ENCODE measurements around the gene P3R3URF. TPM values are rescaled to one million over a fixed set of nuclear protein-coding genes. Genes with fewer than 3 reads are reported as not detected.

P3R3URF gene
- total and polyA plus RNA-seq, 4 donors = not detected

GRCh38 chr1:46131712-46132528 is 44.4 kb downstream of the P3R3URF start:
- 2% methylated on average over 38 of the region's 38 CpGs for WGBS
- Histone ChIP-seq H3K4me1 (ENCODE audit: control insufficient read depth in 4 of 4, insufficient read depth in 4 of 4, low read length in 3 of 4) (peaks cover 4 to 27% (median 9%) of the 10 kb centered on the region in 4 donors), H3K9me3 (ENCODE audit: control insufficient read depth in 4 of 4, low read length in 3 of 4) (no peaks in the 10 kb centered on the region), H3K27ac (ENCODE audit: low read depth in 1 of 2, low read length in 2 of 2) (peak overlapping the region; percentile 76 to 78), H3K4me3 (ENCODE audit: low read depth in 1 of 3, low read length in 3 of 3) (peak overlapping the region; percentile 68 to 87 (median 82)), H3K27me3 (ENCODE audit: control insufficient read depth in 4 of 4, insufficient read depth in 4 of 4, low read length in 3 of 4) (peaks cover 0 to 4% (median 0%) of the 10 kb centered on the region in 4 donors), H3K9ac (ENCODE audit: low read depth in 1 of 2, low read length in 2 of 2) (peak overlapping the region; percentile 21 to 56), H3K36me3 (ENCODE audit: control insufficient read depth in 4 of 4, insufficient read depth in 3 of 4, low read depth in 1 of 4, low read length in 3 of 4) (no peaks in the 10 kb centered on the region)
- TF ChIP-seq MAX (IDR thresholded peaks at IDR 0.05) (no peak), HNF4G (IDR thresholded peaks at IDR 0.05) (no peak), NR2F2 (IDR thresholded peaks at IDR 0.05) (no peak), GABPA (IDR thresholded peaks at IDR 0.05 in 1 of 2, conservative IDR thresholded peaks at IDR 0.05 in 1 of 2) (no peak), ZBTB33 (IDR thresholded peaks at IDR 0.05) (no peak), SP1 (IDR thresholded peaks at IDR 0.05) (no peak), HNF4A (conservative IDR thresholded peaks at IDR 0.05) (no peak), RXRA (IDR thresholded peaks at IDR 0.05) (no peak), YY1 (IDR thresholded peaks at IDR 0.05) (no peak), CTCF (IDR thresholded peaks at IDR 0.05; ENCODE audit: low read depth, low read length, missing input control) (no peak), RAD21 (IDR thresholded peaks at IDR 0.05) (no peak), JUND (IDR thresholded peaks at IDR 0.05) (no peak), ATF3 (IDR thresholded peaks at IDR 0.05) (no peak), EGR1 (IDR thresholded peaks at IDR 0.05; ENCODE audit: low read depth in 2 of 2) (no peak), FOXA2 (IDR thresholded peaks at IDR 0.05) (no peak), REST (IDR thresholded peaks at IDR 0.05) (no peak), TAF1 (conservative IDR thresholded peaks at IDR 0.05) (no peak), FOXA1 (IDR thresholded peaks at IDR 0.05) (no peak)
- DNase-seq (ENCODE audit: low spot score) = peak; percentile 40
